ENCODE measurements around the gene KCNQ1OT1. TPM values are rescaled to one million over a fixed set of nuclear protein-coding genes. Genes with fewer than 3 reads are reported as not detected.

Gene KCNQ1OT1
- total RNA-seq, 1 experiment from 2014 or later: 1.2 TPM

- H4K91ac ChIP-seq (ENCODE audit: insufficient read length, low read depth, low read length): no peak overlapping the region
- H3K23me2 ChIP-seq (ENCODE audit: insufficient read length, low read depth, low read length, poor library complexity, severe bottlenecking): no peaks in the 10 kb centered on the region
- no peak overlapping the region for H3K56ac ChIP-seq (ENCODE audit: insufficient read length, low read depth, low read length)
- H2BK120ac ChIP-seq (ENCODE audit: low read depth, low read length, poor library complexity, severe bottlenecking): no peak overlapping the region
- H4K20me1 ChIP-seq (ENCODE audit: control insufficient read depth, insufficient read depth, insufficient read length): no peaks in the 10 kb centered on the region
- H3K4ac ChIP-seq (ENCODE audit: low read depth, low read length): no peak overlapping the region
- no peak overlapping the region for H3K27ac ChIP-seq (ENCODE audit: insufficient read length, low read depth, low read length)
- H3K14ac ChIP-seq (ENCODE audit: insufficient read depth, low read length): no peak overlapping the region; the same call in 1 of the 2 replicates
- no peak overlapping the region for H2AK5ac ChIP-seq (ENCODE audit: insufficient read length, low read length)
- Mint-ChIP-seq H3K4me3 (no peak overlapping the region), H3K4me1 (peaks cover 0 to 9% of the 10 kb centered on the region in 2 experiments; a peak in 1 of 4 replicates), H3K9me3 (no peaks in the 10 kb centered on the region; a peak in 1 of 5 replicates), H3K27me3 (ENCODE audit: low read depth) (peaks cover 95% of the 10 kb centered on the region), H3K36me3 (ENCODE audit: insufficient read depth in 1 of 3, low read depth in 3 of 3) (no peaks in the 10 kb centered on the region), H3K27ac (no peak overlapping the region)
- no peak for DNase-seq
- no peak overlapping the region for H2AFZ ChIP-seq (ENCODE audit: low read length)
- WGBS (ENCODE audit: extremely low coverage, insufficient read length, low lambda C conversion rate): no CpG with 5 or more reads among the region's 11 CpGs
- no peaks in the 10 kb centered on the region for H3K79me1 ChIP-seq (ENCODE audit: insufficient read depth, low read depth, low read length, poor library complexity, severe bottlenecking)
- H3K4me1 ChIP-seq (ENCODE audit: insufficient read depth, low read length): no peaks in the 10 kb centered on the region
- H3K9ac ChIP-seq (ENCODE audit: extremely low read depth, insufficient read length, low read length): no peak overlapping the region
- no peak overlapping the region for H3K23ac ChIP-seq (ENCODE audit: insufficient read length, low read depth, low read length)
- H3K79me2 ChIP-seq (ENCODE audit: insufficient read depth, low read length): no peaks in the 10 kb centered on the region
- no peak for TF ChIP-seq CTCF (conservative IDR thresholded peaks at IDR 0.05)
- H4K5ac ChIP-seq (ENCODE audit: insufficient read length, low read depth, low read length): no peak overlapping the region
- H3K18ac ChIP-seq (ENCODE audit: insufficient read length, low read depth, low read length): no peak overlapping the region
- H2BK15ac ChIP-seq (ENCODE audit: low read depth, low read length): no peak overlapping the region
- H3K27me3 ChIP-seq (ENCODE audit: insufficient read depth, low read length): peaks cover 6% of the 10 kb centered on the region; the same call in 1 of the 2 replicates
- H2BK12ac ChIP-seq (ENCODE audit: insufficient read length, low read depth, low read length): no peak overlapping the region
- H2BK5ac ChIP-seq (ENCODE audit: insufficient read length, low read length): no peak overlapping the region
- H4K8ac ChIP-seq (replicated peaks; ENCODE audit: insufficient read length, low read depth, low read length): no peak overlapping the region
- H2BK20ac ChIP-seq (ENCODE audit: low read depth, low read length, poor library complexity, severe bottlenecking): no peak overlapping the region
- no peak overlapping the region for H3K4me2 ChIP-seq (ENCODE audit: insufficient read depth, insufficient read length, low read length)
- H3T11ph ChIP-seq (ENCODE audit: low read length): no peak overlapping the region
- H3K9me3 ChIP-seq (ENCODE audit: control insufficient read depth, low read depth, low read length): no peaks in the 10 kb centered on the region
Observed at GRCh38 chr11:2748061-2748813, 48.4 kb upstream of the KCNQ1OT1 start.
